ENCODE measurements around the gene RCBTB2.

The RCBTB2 gene

DNA sequence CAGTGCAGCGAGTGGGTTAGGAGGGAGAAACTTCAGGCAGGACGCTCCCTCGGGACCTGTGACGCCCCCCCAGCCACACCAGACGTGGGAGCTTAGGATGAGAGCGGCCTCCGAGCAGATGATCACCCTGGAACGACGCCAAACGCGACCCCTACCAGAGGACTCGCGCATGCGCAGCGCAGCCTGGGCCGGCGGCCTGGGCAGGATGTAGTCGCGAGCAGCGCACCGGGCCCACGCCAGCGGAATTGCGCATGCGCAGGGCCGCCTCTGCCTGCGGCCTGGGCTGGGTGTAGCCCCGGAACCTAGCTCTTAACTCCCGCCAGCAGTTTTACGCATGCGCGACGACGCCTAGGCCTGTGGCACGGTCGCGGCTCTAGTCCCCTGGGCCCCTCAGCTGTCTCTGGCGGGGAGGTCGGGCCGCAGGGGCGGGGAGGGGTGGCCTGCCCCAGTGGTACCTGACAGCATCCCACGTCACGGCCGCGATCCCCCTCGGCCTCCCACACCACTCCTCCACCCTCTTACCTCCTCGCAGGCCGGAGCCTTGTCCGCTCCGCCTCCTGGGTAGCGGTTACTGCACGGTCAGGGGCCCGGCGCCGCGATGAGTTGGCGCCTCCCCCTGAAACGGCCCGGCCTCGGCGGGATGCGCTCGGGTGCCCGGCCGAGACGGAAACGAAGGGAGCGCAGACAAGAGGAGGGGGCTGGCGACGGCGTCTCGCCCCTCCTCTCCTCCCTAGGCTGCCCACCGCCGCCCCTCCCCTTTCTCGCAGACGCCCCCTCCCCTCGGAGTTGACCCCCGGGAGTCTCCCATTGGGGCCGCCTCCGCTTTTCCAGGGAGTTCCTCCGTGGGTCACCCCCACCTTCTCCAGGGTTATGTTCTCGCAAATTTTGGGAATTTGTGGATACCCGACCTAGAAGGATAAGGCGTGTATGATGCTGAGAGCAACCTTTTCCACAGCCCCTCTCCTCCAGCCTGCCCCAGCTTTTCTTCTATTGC is at the start of gene RCBTB2 (continued):
- TF ChIP-seq ZNF214 (tag by site-specific recombination; IDR thresholded peaks at IDR 0.05; ENCODE audit: borderline replicate concordance) (no peak), ZNF140 (tag by site-specific recombination; IDR thresholded peaks at IDR 0.05) (no peak), ZNF677 (tag by site-specific recombination; IDR thresholded peaks at IDR 0.05) (no peak), ZNF658 (tag by site-specific recombination; IDR thresholded peaks at IDR 0.05) (no peak), ZNF184 (tag by site-specific recombination; IDR thresholded peaks at IDR 0.05) (no peak), ZNF549 (tag by site-specific recombination; IDR thresholded peaks at IDR 0.05) (no peak), ZNF785 (tag by site-specific recombination; IDR thresholded peaks at IDR 0.05) (no peak), ZNF621 (tag by site-specific recombination; IDR thresholded peaks at IDR 0.05) (no peak), ZFP41 (tag by site-specific recombination; IDR thresholded peaks at IDR 0.05; ENCODE audit: borderline replicate concordance) (no peak), ZNF513 (tag by site-specific recombination; IDR thresholded peaks at IDR 0.05) (no peak), ZNF701 (tag by site-specific recombination; IDR thresholded peaks at IDR 0.05) (no peak), ZBTB21 (tag by site-specific recombination; IDR thresholded peaks at IDR 0.05) (peak; percentile 73), ZNF654 (tag by site-specific recombination; IDR thresholded peaks at IDR 0.05; ENCODE audit: low read depth) (no peak), KLF16 (tag by site-specific recombination; IDR thresholded peaks at IDR 0.05) (peak; percentile 67; the same call in 1 of the 2 replicates), SP3 (tag by site-specific recombination; IDR thresholded peaks at IDR 0.05) (peak; percentile 81), ZNF266 (tag by site-specific recombination; IDR thresholded peaks at IDR 0.05; ENCODE audit: low read depth) (no peak), KLF10 (tag by site-specific recombination; IDR thresholded peaks at IDR 0.05) (no peak), ZNF707 (tag by site-specific recombination; IDR thresholded peaks at IDR 0.05) (no peak), ZNF48 (tag by site-specific recombination; IDR thresholded peaks at IDR 0.05) (no peak), ZNF391 (tag by site-specific recombination; IDR thresholded peaks at IDR 0.05; ENCODE audit: borderline replicate concordance, low read depth) (peak; percentile 75; the same call in 1 of the 2 replicates), OVOL3 (tag by site-specific recombination; IDR thresholded peaks at IDR 0.05) (peak; percentile 69; the same call in 1 of the 2 replicates), ZNF223 (tag by site-specific recombination; IDR thresholded peaks at IDR 0.05) (no peak), ZNF362 (tag by site-specific recombination; IDR thresholded peaks at IDR 0.05) (no peak), ZNF558 (tag by site-specific recombination; IDR thresholded peaks at IDR 0.05) (no peak), SP7 (tag by site-specific recombination; IDR thresholded peaks at IDR 0.05) (peak; percentile 85), MEIS1 (CRISPR knock-in tag; IDR thresholded peaks at IDR 0.05; ENCODE audit: borderline replicate concordance) (no peak), ZNF112 (tag by site-specific recombination; IDR thresholded peaks at IDR 0.05) (no peak), GLI2 (tag by site-specific recombination; IDR thresholded peaks at IDR 0.05; ENCODE audit: borderline replicate concordance, low read depth) (no peak)
- TF ChIP-seq, protein P1, sequence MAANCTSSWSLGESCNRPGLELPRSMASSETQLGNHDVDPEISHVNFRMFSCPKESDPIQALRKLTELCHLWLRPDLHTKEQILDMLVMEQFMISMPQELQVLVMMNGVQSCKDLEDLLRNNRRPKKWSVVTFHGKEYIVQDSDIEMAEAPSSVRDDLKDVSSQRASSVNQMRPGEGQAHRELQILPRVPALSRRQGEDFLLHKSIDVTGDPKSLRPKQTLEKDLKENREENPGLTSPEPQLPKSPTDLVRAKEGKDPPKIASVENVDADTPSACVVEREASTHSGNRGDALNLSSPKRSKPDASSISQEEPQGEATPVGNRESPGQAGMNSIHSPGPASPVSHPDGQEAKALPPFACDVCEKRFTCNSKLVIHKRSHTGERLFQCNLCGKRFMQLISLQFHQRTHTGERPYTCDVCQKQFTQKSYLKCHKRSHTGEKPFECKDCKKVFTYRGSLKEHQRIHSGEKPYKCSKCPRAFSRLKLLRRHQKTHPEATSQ (tag by site-specific recombination; IDR thresholded peaks at IDR 0.05) = peak; percentile 78; the same call in 1 of the 2 replicates
- TF ChIP-seq, protein P2, sequence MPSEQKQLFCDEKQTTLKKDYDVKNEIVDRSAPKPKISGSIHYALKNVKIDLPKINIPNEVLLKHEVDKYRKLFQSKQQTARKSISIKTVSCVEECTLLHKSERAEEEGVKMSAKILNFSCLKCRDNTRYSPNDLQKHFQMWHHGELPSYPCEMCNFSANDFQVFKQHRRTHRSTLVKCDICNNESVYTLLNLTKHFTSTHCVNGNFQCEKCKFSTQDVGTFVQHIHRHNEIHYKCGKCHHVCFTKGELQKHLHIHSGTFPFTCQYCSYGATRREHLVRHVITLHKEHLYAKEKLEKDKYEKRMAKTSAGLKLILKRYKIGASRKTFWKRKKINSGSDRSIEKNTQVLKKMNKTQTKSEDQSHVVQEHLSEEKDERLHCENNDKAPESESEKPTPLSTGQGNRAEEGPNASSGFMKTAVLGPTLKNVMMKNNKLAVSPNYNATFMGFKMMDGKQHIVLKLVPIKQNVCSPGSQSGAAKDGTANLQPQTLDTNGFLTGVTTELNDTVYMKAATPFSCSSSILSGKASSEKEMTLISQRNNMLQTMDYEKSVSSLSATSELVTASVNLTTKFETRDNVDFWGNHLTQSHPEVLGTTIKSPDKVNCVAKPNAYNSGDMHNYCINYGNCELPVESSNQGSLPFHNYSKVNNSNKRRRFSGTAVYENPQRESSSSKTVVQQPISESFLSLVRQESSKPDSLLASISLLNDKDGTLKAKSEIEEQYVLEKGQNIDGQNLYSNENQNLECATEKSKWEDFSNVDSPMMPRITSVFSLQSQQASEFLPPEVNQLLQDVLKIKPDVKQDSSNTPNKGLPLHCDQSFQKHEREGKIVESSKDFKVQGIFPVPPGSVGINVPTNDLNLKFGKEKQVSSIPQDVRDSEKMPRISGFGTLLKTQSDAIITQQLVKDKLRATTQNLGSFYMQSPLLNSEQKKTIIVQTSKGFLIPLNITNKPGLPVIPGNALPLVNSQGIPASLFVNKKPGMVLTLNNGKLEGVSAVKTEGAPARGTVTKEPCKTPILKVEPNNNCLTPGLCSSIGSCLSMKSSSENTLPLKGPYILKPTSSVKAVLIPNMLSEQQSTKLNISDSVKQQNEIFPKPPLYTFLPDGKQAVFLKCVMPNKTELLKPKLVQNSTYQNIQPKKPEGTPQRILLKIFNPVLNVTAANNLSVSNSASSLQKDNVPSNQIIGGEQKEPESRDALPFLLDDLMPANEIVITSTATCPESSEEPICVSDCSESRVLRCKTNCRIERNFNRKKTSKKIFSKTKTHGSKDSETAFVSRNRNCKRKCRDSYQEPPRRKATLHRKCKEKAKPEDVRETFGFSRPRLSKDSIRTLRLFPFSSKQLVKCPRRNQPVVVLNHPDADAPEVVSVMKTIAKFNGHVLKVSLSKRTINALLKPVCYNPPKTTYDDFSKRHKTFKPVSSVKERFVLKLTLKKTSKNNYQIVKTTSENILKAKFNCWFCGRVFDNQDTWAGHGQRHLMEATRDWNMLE (tag by site-specific recombination; conservative IDR thresholded peaks at IDR 0.05; ENCODE audit: low read depth) = no peak; the same call in 1 of the 2 replicates
- TF ChIP-seq, protein P3, sequence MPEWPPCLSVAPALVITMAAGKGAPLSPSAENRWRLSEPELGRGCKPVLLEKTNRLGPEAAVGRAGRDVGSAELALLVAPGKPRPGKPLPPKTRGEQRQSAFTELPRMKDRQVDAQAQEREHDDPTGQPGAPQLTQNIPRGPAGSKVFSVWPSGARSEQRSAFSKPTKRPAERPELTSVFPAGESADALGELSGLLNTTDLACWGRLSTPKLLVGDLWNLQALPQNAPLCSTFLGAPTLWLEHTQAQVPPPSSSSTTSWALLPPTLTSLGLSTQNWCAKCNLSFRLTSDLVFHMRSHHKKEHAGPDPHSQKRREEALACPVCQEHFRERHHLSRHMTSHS (tag by site-specific recombination; IDR thresholded peaks at IDR 0.05) = no peak
